ENCODE measurements around the gene SOX6.
"Not testable (repeated sequence)": the region's sequence is repeated elsewhere in the genome, so short reads cannot be mapped to it uniquely, and the experiment has no call there.

Gene SOX6

GRCh38 chr11:16382638-16383380, 26.5 kb upstream of the SOX6 start:
- no peak overlapping the region for H3K4me3 ChIP-seq (ENCODE audit: low read length)
- H3K9me3 ChIP-seq (ENCODE audit: insufficient read depth, low read depth, low read length) = no peaks in the 10 kb centered on the region
- no peaks in the 10 kb centered on the region for H3K27me3 ChIP-seq (ENCODE audit: insufficient read depth, low read length)
- no peak overlapping the region for H3K27ac ChIP-seq (ENCODE audit: low read length)
- H3K9ac ChIP-seq (ENCODE audit: low read depth, low read length) = no peak overlapping the region
- H3K4me1 ChIP-seq (ENCODE audit: insufficient read depth, low read length) = no peaks in the 10 kb centered on the region
- no peaks in the 10 kb centered on the region for H3K36me3 ChIP-seq (ENCODE audit: insufficient read depth, low read depth, low read length)

DNA sequence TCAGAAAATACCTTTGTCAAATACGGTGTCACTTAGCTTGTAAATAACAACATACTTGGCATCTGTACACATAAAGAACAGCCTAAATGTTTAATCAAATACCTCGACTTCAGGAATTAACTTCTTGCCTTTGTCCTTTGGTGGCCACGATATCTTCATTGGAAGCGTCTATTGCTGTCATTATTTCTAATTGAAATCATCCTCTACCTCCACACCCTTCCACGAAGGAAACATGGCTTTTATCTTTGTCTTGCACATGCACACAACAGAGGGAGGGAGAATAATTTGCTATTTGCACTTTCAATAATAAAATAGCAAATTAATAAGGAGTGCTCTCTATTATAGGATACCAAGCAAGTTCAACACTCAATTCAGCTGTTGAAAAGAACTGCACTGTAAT, 25.8 kb upstream of the SOX6 start:
- Histone ChIP-seq H3K27me3 (ENCODE audit: insufficient read depth, low read length) (no peaks in the 10 kb centered on the region), H3K9me3 (ENCODE audit: insufficient read depth, low read depth, low read length) (no peaks in the 10 kb centered on the region), H3K4me3 (ENCODE audit: low read length) (no peak overlapping the region), H3K27ac (ENCODE audit: low read length) (no peak overlapping the region), H3K4me1 (ENCODE audit: insufficient read depth, low read length) (no peaks in the 10 kb centered on the region), H3K36me3 (ENCODE audit: insufficient read depth, low read depth, low read length) (no peaks in the 10 kb centered on the region), H3K9ac (ENCODE audit: low read depth, low read length) (no peak overlapping the region)

- no peaks in the 10 kb centered on the region for H3K36me3 ChIP-seq (ENCODE audit: insufficient read depth, low read depth, low read length)
- no peak overlapping the region for H3K4me3 ChIP-seq (ENCODE audit: low read length)
- H3K27ac ChIP-seq (ENCODE audit: low read length) = no peak overlapping the region
- H3K9ac ChIP-seq (ENCODE audit: low read depth, low read length) = no peak overlapping the region
- H3K27me3 ChIP-seq (ENCODE audit: insufficient read depth, low read length) = no peaks in the 10 kb centered on the region
- no peaks in the 10 kb centered on the region for H3K4me1 ChIP-seq (ENCODE audit: insufficient read depth, low read length)
- H3K9me3 ChIP-seq (ENCODE audit: insufficient read depth, low read depth, low read length) = no peaks in the 10 kb centered on the region
These were observed 24.7 kb upstream of the SOX6 start for GRCh38 chr11:16380941-16381568.

- no peaks in the 10 kb centered on the region for H3K4me1 ChIP-seq (ENCODE audit: insufficient read depth, low read length)
- H3K9ac ChIP-seq (ENCODE audit: low read depth, low read length) = no peak overlapping the region
- no peaks in the 10 kb centered on the region for H3K9me3 ChIP-seq (ENCODE audit: insufficient read depth, low read depth, low read length)
- no peak overlapping the region for H3K27ac ChIP-seq (ENCODE audit: low read length)
- H3K27me3 ChIP-seq (ENCODE audit: insufficient read depth, low read length) = no peaks in the 10 kb centered on the region
- H3K36me3 ChIP-seq (ENCODE audit: insufficient read depth, low read depth, low read length) = no peaks in the 10 kb centered on the region
- H3K4me3 ChIP-seq (ENCODE audit: low read length) = no peak overlapping the region
These were observed 22.6 kb upstream of the SOX6 start for GRCh38 chr11:16378906-16379305.

DNA sequence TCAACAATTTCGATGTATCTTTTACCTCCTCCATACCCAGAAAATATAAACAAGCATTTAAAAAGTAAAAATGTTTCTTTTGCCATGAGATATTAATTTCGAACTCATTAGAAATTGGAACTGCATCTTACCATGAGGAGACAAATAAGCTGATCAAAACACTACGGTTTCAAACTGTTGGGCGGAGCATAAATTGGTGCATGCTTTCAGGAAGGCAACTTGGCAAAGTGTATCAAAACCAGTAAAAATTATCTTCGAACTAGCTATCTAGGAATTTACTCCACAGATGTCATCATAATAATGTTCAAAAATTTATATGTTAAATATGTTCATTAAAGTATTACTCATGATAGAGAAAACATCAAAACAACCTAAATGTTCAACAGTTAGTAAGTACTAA, 21.4 kb upstream of the SOX6 start:
- H3K4me1 ChIP-seq (ENCODE audit: insufficient read depth, low read length) = no peaks in the 10 kb centered on the region
- H3K36me3 ChIP-seq (ENCODE audit: insufficient read depth, low read depth, low read length) = no peaks in the 10 kb centered on the region
- no peak overlapping the region for H3K4me3 ChIP-seq (ENCODE audit: low read length)
- H3K9ac ChIP-seq (ENCODE audit: low read depth, low read length) = no peak overlapping the region
- H3K9me3 ChIP-seq (ENCODE audit: insufficient read depth, low read depth, low read length) = no peaks in the 10 kb centered on the region
- no peak overlapping the region for H3K27ac ChIP-seq (ENCODE audit: low read length)
- no peaks in the 10 kb centered on the region for H3K27me3 ChIP-seq (ENCODE audit: insufficient read depth, low read length)

DNA sequence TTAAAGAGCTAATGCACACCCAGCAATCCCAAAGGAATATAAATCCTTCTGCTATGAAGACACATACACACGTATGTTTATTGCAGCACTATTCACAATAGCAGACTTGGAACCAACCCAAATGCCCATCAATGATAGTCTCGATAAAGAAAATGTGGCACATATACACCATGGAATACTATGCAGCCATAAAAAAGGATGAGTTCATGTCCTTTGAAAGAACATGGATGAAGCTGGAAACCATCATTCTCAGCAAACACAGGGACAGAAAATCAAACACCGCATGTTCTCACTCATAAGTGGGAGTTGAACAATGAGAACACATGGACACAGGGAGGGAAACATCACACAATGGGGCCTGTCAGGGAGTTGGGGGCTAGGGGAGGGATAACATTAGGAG, 19.3 kb upstream of the SOX6 start:
- H3K4me3 ChIP-seq (ENCODE audit: low read length); H3K36me3 ChIP-seq (ENCODE audit: insufficient read depth, low read depth, low read length); H3K9me3 ChIP-seq (ENCODE audit: insufficient read depth, low read depth, low read length); H3K4me1 ChIP-seq (ENCODE audit: insufficient read depth, low read length); H3K27me3 ChIP-seq (ENCODE audit: insufficient read depth, low read length); H3K9ac ChIP-seq (ENCODE audit: low read depth, low read length); H3K27ac ChIP-seq (ENCODE audit: low read length): not testable (repeated sequence)

GRCh38 chr11:16373768-16374167, 17.4 kb upstream of the SOX6 start:
- H3K36me3 ChIP-seq (ENCODE audit: insufficient read depth, low read depth, low read length) = no peaks in the 10 kb centered on the region
- H3K4me1 ChIP-seq (ENCODE audit: insufficient read depth, low read length) = no peaks in the 10 kb centered on the region
- no peak overlapping the region for H3K4me3 ChIP-seq (ENCODE audit: low read length)

GRCh38 chr11:16372355-16372754, 16.0 kb upstream of the SOX6 start:
- Histone ChIP-seq H3K4me3 (ENCODE audit: low read length) (no peak overlapping the region), H3K9me3 (ENCODE audit: insufficient read depth, low read depth, low read length) (no peaks in the 10 kb centered on the region), H3K27ac (ENCODE audit: low read length) (no peak overlapping the region), H3K9ac (ENCODE audit: low read depth, low read length) (no peak overlapping the region), H3K36me3 (ENCODE audit: insufficient read depth, low read depth, low read length) (no peaks in the 10 kb centered on the region), H3K27me3 (ENCODE audit: insufficient read depth, low read length) (no peaks in the 10 kb centered on the region), H3K4me1 (ENCODE audit: insufficient read depth, low read length) (no peaks in the 10 kb centered on the region)

More at GRCh38 chr11:16373768-16374167, 17.4 kb upstream of the SOX6 start:
- no peak overlapping the region for H3K9ac ChIP-seq (ENCODE audit: low read depth, low read length)
- no peaks in the 10 kb centered on the region for H3K27me3 ChIP-seq (ENCODE audit: insufficient read depth, low read length)
- H3K27ac ChIP-seq (ENCODE audit: low read length) = no peak overlapping the region
- H3K9me3 ChIP-seq (ENCODE audit: insufficient read depth, low read depth, low read length) = no peaks in the 10 kb centered on the region

GRCh38 chr11:16367252-16367651, 10.9 kb upstream of the SOX6 start:
- Histone ChIP-seq H3K9ac (ENCODE audit: low read depth, low read length) (no peak overlapping the region), H3K4me3 (ENCODE audit: low read length) (no peak overlapping the region), H3K9me3 (ENCODE audit: insufficient read depth, low read depth, low read length) (no peaks in the 10 kb centered on the region), H3K27ac (ENCODE audit: low read length) (no peak overlapping the region), H3K4me1 (ENCODE audit: insufficient read depth, low read length) (no peaks in the 10 kb centered on the region), H3K27me3 (ENCODE audit: insufficient read depth, low read length) (no peaks in the 10 kb centered on the region), H3K36me3 (ENCODE audit: insufficient read depth, low read depth, low read length) (no peaks in the 10 kb centered on the region)

GRCh38 chr11:16365581-16366228, 9.4 kb upstream of the SOX6 start:
- H3K9ac ChIP-seq (ENCODE audit: low read depth, low read length) = no peak overlapping the region
- no peaks in the 10 kb centered on the region for H3K4me1 ChIP-seq (ENCODE audit: insufficient read depth, low read length)
- H3K27ac ChIP-seq (ENCODE audit: low read length) = no peak overlapping the region
- no peaks in the 10 kb centered on the region for H3K36me3 ChIP-seq (ENCODE audit: insufficient read depth, low read depth, low read length)
- no peak overlapping the region for H3K4me3 ChIP-seq (ENCODE audit: low read length)
- H3K27me3 ChIP-seq (ENCODE audit: insufficient read depth, low read length) = no peaks in the 10 kb centered on the region
- no peaks in the 10 kb centered on the region for H3K9me3 ChIP-seq (ENCODE audit: insufficient read depth, low read depth, low read length)

DNA sequence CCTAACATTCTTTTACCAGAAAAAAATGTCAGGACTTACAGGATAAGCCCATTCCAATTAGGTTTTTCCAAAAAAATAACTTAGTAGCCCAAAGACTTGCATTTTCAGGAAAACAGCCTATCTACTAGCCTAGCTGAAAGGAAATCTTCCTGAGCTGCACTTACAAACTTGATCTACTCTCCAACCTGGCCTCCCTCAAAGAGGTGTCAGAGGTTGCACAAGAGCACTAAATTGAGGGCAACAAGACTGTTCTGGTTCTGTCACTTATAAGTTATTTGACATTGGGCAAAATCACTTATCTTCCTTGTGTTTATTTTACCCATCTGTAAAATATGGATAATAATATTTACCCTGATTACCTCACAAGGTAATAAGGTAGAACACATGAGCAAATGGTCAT, 7.9 kb upstream of the SOX6 start:
- Histone ChIP-seq H3K9ac (ENCODE audit: low read depth, low read length) (no peak overlapping the region), H3K27me3 (ENCODE audit: insufficient read depth, low read length) (no peaks in the 10 kb centered on the region), H3K4me3 (ENCODE audit: low read length) (no peak overlapping the region), H3K9me3 (ENCODE audit: insufficient read depth, low read depth, low read length) (no peaks in the 10 kb centered on the region), H3K27ac (ENCODE audit: low read length) (no peak overlapping the region), H3K36me3 (ENCODE audit: insufficient read depth, low read depth, low read length) (no peaks in the 10 kb centered on the region), H3K4me1 (ENCODE audit: insufficient read depth, low read length) (no peaks in the 10 kb centered on the region)

GRCh38 chr11:16363706-16364105, 7.4 kb upstream of the SOX6 start:
- Histone ChIP-seq H3K36me3 (ENCODE audit: insufficient read depth, low read depth, low read length) (no peaks in the 10 kb centered on the region), H3K27me3 (ENCODE audit: insufficient read depth, low read length) (no peaks in the 10 kb centered on the region), H3K9ac (ENCODE audit: low read depth, low read length) (no peak overlapping the region), H3K9me3 (ENCODE audit: insufficient read depth, low read depth, low read length) (no peaks in the 10 kb centered on the region), H3K27ac (ENCODE audit: low read length) (no peak overlapping the region), H3K4me1 (ENCODE audit: insufficient read depth, low read length) (no peaks in the 10 kb centered on the region), H3K4me3 (ENCODE audit: low read length) (no peak overlapping the region)

Data from iPS-20b (cell line).